HG03045 (cell line): ENCODE measurements around the gene BPIFB4.

ENCODE experiments used
- ATAC-seq: cut with Tn5 transposase; IDR thresholded peaks from one replicate; pipeline ENCODE4 v1.9.1; 2021; ENCODE audit warnings: mild to moderate bottlenecking, moderate library complexity; ENCODE audit not compliant: unreplicated experiment

The BPIFB4 gene

GRCh38 chr20:33061658-33062028 lies 17.8 kb upstream of the BPIFB4 start:
- no peak for ATAC-seq

- ATAC-seq: no peak
Observed at GRCh38 chr20:33062105-33062824, 17.2 kb upstream of the BPIFB4 start.

- ATAC-seq: no peak
Observed at GRCh38 chr20:33062825-33063149, 16.7 kb upstream of the BPIFB4 start.

- ATAC-seq: no peak
Observed at GRCh38 chr20:33063271-33063670, 16.2 kb upstream of the BPIFB4 start.

GRCh38 chr20:33064572-33065287 lies 14.7 kb upstream of the BPIFB4 start:
- no peak for ATAC-seq

- no peak for ATAC-seq
Observed at GRCh38 chr20:33065785-33066184, 13.7 kb upstream of the BPIFB4 start.

- ATAC-seq: no peak
Observed at GRCh38 chr20:33067806-33068205, 11.6 kb upstream of the BPIFB4 start.

GRCh38 chr20:33068251-33068939 lies 11.0 kb upstream of the BPIFB4 start:
- ATAC-seq: no peak

GRCh38 chr20:33069673-33070072 lies 9.8 kb upstream of the BPIFB4 start:
- no peak for ATAC-seq

GRCh38 chr20:33070111-33071053 lies 9.1 kb upstream of the BPIFB4 start:
- no peak for ATAC-seq

- ATAC-seq: no peak
Observed at GRCh38 chr20:33071198-33071597, 8.2 kb upstream of the BPIFB4 start.

GRCh38 chr20:33072362-33072761 lies 7.1 kb upstream of the BPIFB4 start:
- no peak for ATAC-seq

GRCh38 chr20:33072813-33073212 lies 6.6 kb upstream of the BPIFB4 start:
- ATAC-seq: no peak

GRCh38 chr20:33074675-33075074 lies 4.8 kb upstream of the BPIFB4 start:
- ATAC-seq: no peak

GRCh38 chr20:33075281-33075680 lies 4.2 kb upstream of the BPIFB4 start:
- no peak for ATAC-seq

- ATAC-seq: no peak
Observed at GRCh38 chr20:33076662-33077372, 2.6 kb upstream of the BPIFB4 start.

- no peak for ATAC-seq
Observed at GRCh38 chr20:33081411-33082154, 2.1 kb downstream of the BPIFB4 start.

GRCh38 chr20:33082546-33082945 lies 3.1 kb downstream of the BPIFB4 start:
- no peak for ATAC-seq

GRCh38 chr20:33083544-33084340 lies 4.3 kb downstream of the BPIFB4 start:
- no peak for ATAC-seq
